ENCODE results near the gene DPM3.
A peak's percentile ranks its signal among the peaks of the same experiment; 100 is the strongest.
"Not testable (repeated sequence)": the region's sequence is repeated elsewhere in the genome, so short reads cannot be mapped to it uniquely, and the experiment has no call there.

DPM3 gene

GRCh38 chr1:155175281-155175926 lies 35.1 kb upstream of the DPM3 start:
- no peak for DNase-seq

- DNase-seq = peak; percentile 40
Observed at GRCh38 chr1:155174324-155175280, 34.3 kb upstream of the DPM3 start.

GRCh38 chr1:155173478-155174323 lies 33.4 kb upstream of the DPM3 start, which contains the start of gene TRIM46:
Gene TRIM46 (plus strand): TSS chr1:155173849. CDS start chr1:155173967, 118 bp downstream.
- peak; percentile 57 for DNase-seq

DNA sequence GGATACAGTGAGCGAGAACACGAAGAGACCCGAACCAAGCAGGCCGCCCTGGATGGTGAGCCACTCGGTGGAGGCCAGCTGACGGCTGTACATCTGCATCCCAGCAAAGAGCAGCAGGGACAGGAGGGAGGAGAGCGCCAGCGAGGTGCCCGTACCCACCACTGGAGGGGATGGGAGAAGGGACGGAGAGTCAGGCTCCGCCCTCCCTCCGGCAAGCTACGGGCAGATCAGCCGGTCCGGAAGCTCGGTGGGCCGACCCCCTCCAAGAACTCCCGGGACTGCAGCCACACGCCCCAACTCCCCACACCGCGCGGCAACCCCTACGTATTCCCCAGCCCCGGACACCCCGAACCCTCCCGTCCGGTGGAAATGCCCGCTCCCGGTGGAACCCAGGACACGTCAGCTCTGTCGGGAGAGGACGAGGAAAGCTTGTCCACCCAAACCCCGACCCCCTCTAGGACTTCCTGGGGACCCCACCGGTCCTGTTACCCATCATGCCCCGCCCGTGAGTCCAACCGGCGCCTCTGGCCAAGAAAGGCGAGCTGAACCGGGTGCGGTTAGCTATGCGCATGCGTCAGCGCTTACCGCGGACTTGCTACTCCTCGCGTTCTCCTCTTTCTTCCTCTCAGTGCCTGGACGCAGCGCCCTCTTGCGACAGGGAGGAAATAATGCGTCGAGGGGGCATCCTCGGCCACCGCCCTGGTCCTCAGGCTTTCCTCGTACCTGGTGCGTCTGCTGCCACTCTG lies 32.6 kb upstream of the DPM3 start, which contains the start of gene KRTCAP2:
Gene KRTCAP2, minus strand, starts transcription at position 573 of the 746 bp plus-strand sequence. Its CDS starts 80 bp downstream, at position 493.
- DNase-seq = peak; percentile 98

DNA sequence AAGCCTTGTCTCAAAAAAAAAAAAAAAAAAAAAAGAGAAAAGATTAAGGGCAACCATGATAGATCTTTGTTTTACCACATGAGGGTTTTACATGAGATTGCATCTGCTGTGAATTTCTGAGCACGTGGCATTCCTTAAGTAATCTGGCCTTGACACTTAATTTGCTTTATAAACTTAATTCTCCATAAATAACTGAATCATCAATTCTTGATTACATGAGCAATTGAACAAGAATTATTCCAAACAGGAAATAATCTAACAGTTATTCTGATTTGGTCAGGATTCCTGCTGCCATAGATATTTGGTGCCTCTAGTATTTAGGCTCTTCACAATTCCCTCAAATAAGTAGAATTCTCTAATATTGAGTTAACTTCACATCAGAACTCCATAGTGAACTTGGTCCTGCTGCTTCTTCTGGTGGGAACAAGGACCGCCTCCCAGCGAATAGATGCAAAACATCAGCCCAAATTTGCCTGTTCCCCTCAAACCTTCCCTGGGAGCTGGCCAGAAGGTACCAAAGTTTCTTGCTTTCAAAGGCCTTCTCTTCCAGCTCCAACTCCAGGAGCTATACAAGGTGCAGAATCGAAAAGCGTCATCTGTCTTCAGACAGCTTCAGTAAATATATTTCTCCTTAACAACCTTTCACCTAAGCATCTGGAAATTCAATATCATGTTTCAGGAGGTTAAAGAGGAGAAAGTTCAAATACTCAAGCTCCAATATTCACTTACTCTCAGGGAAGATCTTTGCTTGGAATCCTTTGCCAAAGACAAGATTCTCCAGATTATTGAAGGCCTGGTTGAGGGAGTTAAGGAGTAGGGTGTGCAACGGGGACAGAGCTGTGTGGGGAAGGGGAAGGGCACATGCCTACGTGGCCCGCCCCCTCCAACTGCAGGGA lies 31.8 kb upstream of the DPM3 start:
- DNase-seq = no peak

DNA sequence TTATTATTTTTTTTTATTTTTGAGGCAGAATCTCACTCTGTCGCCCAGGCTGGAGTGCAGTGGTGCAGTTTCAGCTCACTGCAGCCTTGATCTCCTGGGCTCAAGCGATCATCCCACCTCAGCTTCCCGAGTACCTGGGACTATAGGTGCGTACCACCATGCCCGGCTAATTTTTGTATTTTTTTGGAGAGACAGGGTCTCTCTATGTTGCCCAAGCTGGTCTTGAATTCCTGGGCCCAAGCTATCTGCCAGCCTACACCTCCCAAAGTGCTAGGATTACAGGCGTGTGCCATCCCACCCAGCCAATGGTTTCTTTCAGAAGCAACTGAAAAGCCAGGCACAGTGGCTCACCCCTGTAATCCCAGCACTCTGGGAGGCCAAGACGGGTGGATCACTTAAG lies 30.5 kb upstream of the DPM3 start:
- DNase-seq = no peak

DNA sequence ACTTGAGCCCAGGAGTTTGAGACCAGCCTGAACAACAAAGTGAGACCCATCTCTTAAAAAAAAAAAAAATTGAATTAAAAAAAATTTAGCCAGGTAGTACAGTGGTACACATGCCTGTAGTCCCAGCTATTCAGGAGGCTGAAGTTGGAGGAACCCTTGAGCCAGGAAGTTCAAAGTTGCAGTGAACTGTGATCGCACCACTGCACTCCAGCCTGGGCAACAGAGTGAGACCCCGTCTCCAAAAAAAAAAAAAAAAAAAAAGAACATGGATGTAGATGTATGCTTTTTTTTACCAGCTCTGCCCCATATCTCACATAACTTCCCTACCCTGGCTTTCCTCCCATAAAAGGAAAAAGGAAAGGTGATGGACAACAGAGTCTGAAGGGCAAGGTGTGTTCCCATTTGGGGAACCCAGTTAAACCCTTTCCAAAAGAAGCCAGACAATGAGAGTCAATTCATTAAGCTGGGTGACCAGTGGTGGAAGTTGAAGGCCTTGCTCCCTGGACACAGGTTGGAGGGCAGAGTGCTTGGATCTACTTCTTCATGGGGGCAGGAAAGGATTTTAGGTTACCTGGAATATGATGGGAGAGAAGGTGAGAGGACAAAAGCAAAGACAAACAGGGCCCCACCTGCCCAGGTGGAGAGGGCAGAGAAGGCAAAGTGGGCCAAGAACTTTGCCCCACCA lies 29.9 kb upstream of the DPM3 start:
- no peak for DNase-seq

GRCh38 chr1:155169541-155169940 lies 29.2 kb upstream of the DPM3 start:
- no peak for DNase-seq

DNA sequence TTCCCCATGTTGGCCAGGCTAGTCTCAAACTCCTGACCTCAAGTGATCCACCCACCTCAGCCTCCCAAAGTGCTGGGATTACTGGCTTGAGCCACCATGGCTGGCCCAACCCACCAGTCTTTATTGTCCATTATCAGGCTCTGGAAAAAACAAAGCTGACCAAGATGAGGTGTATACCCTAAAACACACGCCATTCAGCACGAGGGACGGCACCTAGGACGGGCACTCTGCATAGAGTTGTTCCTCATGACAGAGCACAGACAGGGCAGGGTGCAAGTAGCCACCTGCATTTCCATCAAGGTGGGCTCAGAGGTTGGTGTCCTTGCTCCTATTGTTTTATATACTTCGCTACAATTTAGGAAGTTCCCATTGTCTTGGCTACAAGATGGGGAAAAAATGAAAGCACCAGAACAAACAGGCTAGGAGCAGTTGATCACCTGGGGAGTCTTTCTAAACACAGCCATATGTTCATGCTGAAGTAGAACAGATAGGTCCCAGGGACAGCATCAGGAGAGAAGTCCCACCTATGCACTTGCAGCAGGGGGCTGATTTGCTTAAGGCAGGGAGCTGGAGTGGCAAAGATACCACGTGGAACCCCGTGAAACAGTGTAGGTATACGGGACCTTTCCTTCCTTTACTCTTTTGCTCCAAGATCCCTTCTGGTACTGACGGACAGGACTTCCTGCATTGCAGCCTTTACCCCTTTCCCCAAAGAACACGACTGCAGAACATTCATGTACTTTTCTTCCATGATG lies 28.3 kb upstream of the DPM3 start:
- no peak for DNase-seq

DNA sequence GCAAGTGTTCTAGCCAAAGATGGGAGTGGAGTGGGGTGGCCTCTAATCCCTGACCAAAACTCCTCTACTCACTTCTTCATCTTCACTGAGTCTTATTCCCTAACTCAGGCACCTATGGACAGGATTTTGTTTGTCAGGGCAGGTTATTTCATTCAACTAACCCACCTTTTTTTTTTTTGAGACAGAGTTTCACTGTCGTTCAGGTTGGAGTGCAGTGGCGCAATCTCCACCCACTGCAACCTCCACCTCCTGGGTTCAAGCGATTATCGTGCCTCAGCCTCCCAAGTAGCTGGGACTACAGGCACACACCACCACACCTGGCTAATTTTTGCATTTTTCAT lies 27.7 kb upstream of the DPM3 start:
- not testable (repeated sequence) for DNase-seq

- DNase-seq = peak; percentile 19
Observed at GRCh38 chr1:155167166-155168104, 27.1 kb upstream of the DPM3 start.

DNA sequence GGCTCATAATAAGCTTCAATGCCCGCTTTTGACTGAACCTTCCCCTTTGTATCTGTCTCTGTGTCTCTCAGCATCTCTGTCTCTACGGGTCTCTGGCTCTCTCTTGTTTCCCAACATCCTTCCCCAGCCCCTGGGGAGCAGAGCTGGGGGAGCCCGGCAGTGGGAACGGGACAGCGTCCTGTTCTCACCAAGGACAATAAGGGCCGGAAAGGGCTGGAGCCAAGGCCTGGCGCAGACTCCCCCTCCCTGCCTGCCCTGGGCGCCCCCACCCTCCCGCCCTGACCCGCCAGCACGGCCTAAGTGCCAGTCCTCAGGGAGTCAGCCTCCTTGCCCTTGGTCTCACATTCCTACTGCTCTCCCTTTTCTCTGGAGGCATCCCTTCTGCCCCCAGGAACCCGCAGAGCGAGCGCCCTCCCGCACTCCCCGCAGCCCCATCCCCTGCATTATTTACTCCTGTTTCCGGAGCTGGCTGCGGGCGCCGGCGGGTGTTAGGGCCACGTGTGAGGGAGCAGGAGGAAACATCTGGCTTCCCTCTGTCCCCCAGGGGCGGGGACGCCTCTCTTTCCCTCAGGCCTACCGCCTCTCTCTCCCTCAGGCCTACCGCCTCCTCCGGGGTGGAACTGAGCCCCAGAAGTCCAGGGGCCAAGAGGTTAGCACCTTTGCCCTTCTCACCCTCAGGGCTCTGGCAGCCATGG lies 26.3 kb upstream of the DPM3 start:
- no peak for DNase-seq

- DNase-seq = no peak
Observed at GRCh38 chr1:155166051-155166470, 25.7 kb upstream of the DPM3 start.

- DNase-seq = not testable (repeated sequence)
Observed at GRCh38 chr1:155164625-155165024, 24.3 kb upstream of the DPM3 start.

DNA sequence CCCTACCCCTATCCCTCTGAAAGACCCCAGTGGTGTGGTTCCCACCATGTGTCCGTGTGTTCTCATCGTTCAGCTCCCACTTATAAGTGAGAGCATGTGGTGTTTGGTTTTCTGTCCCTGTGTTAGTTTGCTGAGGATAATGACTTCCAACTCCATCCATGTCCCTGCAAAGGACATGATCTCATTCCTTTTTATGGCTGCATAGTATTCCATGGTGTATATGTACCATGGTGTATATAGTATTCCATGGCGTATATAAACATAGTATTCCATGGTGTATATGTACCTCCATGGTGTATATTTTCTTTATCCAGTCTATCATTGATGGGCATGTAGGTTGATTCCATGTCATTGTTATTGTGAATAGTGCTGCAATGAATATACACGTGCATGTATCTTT lies 23.5 kb upstream of the DPM3 start:
- DNase-seq = not testable (repeated sequence)

- not testable (repeated sequence) for DNase-seq
Observed at GRCh38 chr1:155162631-155163030, 22.3 kb upstream of the DPM3 start.

DNA sequence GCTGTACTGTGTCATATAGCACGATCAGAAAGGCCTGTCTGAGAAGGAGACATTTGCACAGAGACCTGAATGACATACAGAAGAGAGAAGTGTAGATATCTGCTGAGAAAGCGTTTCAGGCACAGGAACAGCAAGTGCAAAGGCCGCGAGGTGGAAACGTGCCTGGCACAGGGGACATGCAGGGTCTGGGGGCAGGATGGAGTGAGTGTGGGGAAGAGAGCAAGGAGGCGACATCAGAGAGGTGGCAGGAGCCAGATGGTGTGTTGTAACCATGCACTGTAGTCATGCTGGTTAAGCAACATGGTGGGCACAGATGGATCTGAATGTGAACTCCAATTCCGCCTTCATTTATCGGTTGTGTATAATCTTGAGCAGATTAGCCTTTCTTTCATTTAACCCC lies 19.8 kb upstream of the DPM3 start:
- no peak for DNase-seq

DNA sequence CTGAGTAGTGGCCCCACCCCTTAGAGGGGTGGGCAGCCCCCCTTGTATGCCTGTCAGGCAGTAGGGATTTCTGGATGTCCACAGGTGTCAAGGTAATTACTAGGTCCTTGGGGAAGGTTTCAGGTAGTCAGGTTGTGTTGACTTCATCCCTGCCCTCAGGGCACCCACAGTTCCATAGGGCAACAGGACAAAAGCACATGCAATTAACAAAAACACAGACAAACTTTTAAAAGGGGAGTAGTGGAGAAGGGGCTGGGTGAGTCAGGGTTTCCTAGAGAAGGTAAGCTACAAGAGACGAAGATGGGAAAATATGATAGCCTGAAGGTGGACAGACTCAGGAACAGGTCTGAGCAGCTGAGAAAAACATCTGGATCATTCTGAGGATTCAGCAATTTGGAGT lies 18.7 kb upstream of the DPM3 start:
- DNase-seq = no peak

Measured in NCI-H187 treated with DMSO at 0.1 percent for 48 hours (cell line).